ENCODE results near the gene NOC2L.

Gene NOC2L

DNA sequence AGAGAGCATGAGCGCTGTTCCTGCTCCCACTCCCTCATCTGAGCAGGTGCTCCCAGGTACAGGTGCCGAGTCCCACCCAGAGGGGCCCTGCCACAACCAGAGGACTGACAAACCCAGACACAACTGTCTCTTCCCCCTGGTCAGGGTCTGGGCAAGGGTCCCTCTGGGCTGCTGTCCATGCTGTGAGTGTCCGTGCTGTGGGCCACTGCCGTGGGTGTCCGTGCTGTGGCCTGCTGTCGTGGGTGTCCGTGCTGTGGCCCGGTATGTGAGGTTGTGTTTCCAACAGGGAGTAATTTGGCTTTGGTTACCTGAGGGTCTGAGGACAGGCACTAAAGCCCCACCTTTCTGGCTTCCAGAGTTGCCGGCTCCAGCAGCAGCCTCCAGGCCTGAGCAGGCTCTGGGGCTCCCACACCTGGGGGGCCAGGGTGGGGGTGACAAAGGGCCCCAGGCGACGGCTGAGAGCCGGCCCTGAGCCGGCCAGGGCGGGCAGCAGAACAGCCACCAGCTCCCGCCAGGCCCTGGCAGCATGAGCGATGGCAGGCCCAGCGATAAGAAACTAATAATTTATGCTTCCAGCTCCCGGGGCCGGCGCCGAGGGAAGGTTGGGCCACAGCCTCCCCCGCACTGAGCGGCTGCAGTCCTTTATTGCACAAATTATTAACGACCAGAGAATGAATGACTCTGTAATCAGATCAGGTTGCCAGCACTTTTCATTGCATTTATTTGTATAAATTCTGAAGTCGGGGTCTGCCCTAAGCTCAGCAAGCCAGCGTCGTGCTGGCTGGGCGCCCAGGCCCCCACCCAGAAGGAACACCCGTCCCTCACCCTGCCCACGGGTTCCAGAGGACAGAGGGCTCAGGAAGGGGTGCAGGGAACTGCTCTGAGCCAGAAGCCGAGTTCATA lies 42.6 kb downstream of the NOC2L start:
- Histone ChIP-seq H3K27ac (no peak overlapping the region), H3K36me3 (replicated peaks) (no peaks in the 10 kb centered on the region), H3K4me3 (ENCODE audit: low read depth, low read length) (no peak overlapping the region), H3K27me3 (replicated peaks) (peaks cover 42% of the 10 kb centered on the region)
- TF ChIP-seq, protein P1, sequence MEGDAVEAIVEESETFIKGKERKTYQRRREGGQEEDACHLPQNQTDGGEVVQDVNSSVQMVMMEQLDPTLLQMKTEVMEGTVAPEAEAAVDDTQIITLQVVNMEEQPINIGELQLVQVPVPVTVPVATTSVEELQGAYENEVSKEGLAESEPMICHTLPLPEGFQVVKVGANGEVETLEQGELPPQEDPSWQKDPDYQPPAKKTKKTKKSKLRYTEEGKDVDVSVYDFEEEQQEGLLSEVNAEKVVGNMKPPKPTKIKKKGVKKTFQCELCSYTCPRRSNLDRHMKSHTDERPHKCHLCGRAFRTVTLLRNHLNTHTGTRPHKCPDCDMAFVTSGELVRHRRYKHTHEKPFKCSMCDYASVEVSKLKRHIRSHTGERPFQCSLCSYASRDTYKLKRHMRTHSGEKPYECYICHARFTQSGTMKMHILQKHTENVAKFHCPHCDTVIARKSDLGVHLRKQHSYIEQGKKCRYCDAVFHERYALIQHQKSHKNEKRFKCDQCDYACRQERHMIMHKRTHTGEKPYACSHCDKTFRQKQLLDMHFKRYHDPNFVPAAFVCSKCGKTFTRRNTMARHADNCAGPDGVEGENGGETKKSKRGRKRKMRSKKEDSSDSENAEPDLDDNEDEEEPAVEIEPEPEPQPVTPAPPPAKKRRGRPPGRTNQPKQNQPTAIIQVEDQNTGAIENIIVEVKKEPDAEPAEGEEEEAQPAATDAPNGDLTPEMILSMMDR (IDR thresholded peaks at IDR 0.05; ENCODE audit: low read depth, low read length, missing control alignments) = no peak
- no peak for DNase-seq
- in situ Hi-C loops (cut with HindIII; ENCODE audit: low pct_ligation_motif_present, low sequenced_read_pairs) = no loop called here

DNA sequence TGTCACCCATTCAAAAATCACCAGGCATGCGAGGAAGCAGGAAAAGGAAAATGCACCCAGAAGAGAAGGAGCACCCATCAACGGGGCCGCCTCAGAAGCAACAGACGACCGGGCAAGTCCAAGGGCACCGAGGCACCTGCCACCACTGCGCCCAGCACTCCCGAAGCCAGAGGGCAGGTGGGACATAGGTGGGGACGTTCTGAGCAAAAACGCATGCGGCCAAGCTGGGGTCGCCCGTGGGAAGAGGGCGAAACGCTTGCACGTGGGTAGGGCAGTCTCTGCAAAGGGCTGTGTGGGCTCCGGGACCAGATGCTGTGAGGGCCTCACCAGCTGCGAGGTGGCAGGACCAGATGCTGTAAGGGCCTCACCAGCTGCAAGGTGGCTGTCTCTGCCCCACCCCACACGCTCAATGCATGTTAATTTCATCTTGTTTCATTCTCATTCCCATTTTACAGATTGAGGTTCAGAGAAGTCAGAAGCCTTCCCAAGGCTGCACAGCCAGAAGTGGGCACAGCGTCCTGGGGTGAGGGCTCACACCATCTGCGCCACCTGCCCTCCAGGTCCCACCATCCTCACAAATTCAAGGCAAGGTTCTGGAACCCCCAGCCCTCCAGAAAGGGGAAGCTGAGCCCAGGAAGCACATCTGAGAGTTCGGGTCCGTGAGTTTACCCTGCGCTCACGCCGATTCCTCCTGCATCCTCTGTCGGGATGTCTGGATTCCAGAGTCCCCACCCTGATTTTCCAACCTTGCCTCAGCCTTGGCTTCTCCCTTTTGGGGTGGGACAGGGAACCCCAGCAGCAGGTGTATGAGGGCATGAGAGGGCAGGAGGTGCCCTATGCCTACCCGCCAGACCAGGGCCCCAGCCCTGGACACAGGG lies 43.5 kb downstream of the NOC2L start:
- Histone ChIP-seq H3K27ac (no peak overlapping the region), H3K4me3 (ENCODE audit: low read depth, low read length) (no peak overlapping the region), H3K27me3 (replicated peaks) (peaks cover 42% of the 10 kb centered on the region), H3K36me3 (replicated peaks) (no peaks in the 10 kb centered on the region)
- in situ Hi-C loops (cut with HindIII; ENCODE audit: low pct_ligation_motif_present, low sequenced_read_pairs) = no loop called here
- no peak for DNase-seq
- TF ChIP-seq, protein P1 (IDR thresholded peaks at IDR 0.05; ENCODE audit: low read depth, low read length, missing control alignments) = no peak

DNA sequence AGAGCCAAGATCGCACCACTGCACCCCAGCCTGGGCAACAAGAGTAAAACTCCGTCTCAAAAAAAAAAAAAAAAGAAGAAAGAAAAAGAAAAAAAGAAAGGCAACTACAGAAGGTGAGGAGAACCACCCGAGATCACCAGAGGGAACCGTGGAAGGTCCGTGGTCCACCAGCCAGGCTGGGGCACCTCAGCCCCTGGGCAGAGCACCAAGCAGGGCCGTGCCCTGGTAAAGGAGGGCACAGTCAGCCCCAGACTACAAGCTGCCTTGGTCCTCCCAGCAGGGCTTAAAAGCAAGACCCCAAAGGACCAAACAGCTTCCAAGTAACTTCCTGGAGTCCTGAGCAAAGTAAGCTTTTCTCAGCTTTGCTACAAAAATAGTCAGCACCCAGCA lies 44.2 kb downstream of the NOC2L start:
- DNase-seq = no peak
- Histone ChIP-seq H3K4me3 (ENCODE audit: low read depth, low read length) (no peak overlapping the region), H3K27me3 (replicated peaks) (peaks cover 44% of the 10 kb centered on the region), H3K36me3 (replicated peaks) (no peaks in the 10 kb centered on the region), H3K27ac (no peak overlapping the region)
- TF ChIP-seq, protein P1 (IDR thresholded peaks at IDR 0.05; ENCODE audit: low read depth, low read length, missing control alignments) = no peak
- in situ Hi-C loops (cut with HindIII; ENCODE audit: low pct_ligation_motif_present, low sequenced_read_pairs) = no loop called here

DNA sequence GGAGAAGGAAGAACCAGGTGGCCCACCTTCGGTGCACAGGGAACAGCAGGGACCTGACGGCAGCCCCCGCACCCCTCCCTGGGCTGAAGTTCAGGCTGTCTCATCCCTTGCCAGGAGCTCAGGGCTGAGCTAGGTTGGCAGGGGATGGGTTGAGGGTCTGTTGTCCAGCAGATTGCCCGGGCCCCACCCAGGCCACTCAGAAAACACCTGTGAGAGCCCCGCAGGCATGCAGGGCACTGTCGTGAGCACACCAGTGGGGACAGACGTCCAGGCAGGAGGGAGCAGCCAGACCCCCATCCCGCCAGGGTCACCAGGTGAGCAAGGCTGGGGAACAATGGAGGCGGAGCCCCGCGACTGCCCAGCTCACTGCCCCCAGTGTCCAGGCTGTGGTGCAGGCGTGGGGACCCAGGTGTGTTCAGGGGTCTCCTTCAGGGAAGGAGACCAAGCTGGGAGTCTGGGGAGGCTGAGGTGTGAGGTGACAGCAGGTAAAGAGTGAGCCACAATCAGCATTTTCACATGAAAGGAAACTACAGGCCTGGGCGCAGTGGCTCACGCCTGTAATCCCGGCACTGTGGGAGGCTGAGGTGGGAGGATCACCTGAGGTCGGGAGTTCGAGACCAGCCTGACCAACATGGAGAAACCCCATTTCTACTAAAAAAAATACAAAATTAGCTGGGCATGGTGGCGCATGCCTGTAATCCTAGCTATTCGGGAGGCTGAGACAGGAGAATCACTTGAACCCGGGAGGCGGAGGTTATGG lies 44.7 kb downstream of the NOC2L start:
- no peak overlapping the region for H3K4me3 ChIP-seq (ENCODE audit: low read depth, low read length)
- no peak for DNase-seq
- no peaks in the 10 kb centered on the region for H3K36me3 ChIP-seq (replicated peaks)
- no peak overlapping the region for H3K27ac ChIP-seq
- TF ChIP-seq, protein P1 (IDR thresholded peaks at IDR 0.05; ENCODE audit: low read depth, low read length, missing control alignments) = no peak
- peaks cover 40% of the 10 kb centered on the region for H3K27me3 ChIP-seq (replicated peaks)
- in situ Hi-C loops (cut with HindIII; ENCODE audit: low pct_ligation_motif_present, low sequenced_read_pairs) = no loop called here

DNA sequence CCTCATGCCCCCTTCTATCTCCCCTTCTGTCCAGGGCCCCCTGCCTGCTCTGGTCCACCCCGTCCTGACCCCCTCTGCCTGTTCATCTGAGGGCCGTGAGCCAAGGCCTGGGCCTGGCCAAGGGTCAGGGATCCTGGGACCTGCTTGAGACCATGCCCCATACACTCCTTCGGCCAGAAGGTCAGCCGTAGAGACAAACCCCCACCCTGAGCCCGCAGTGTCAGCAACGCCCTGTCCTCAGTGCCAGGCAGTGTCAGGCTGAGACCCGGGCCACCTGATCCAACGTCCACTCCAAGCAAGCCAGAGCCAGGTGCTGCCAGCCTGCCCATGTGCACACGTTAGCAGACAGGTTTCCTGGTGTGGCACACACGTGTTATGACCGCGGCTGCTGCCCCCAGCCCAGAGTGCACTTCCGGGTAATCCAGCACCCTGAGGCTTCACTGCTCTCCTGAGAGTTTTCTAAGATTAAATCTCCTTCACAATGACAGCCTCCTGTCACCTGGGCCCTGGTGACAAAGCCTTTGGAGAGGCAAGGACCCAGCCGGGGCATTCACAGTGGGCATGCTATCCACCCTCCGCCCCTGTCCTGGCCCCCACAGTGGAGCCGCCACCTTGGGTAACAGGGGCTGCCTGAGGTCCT lies 45.4 kb downstream of the NOC2L start:
- Histone ChIP-seq H3K36me3 (replicated peaks) (no peaks in the 10 kb centered on the region), H3K27me3 (replicated peaks) (peaks cover 37% of the 10 kb centered on the region), H3K4me3 (ENCODE audit: low read depth, low read length) (no peak overlapping the region), H3K27ac (no peak overlapping the region)
- DNase-seq = no peak
- TF ChIP-seq, protein P1 (IDR thresholded peaks at IDR 0.05; ENCODE audit: low read depth, low read length, missing control alignments) = no peak
- in situ Hi-C loops (cut with HindIII; ENCODE audit: low pct_ligation_motif_present, low sequenced_read_pairs) = no loop called here

Measured in brain microvascular endothelial cell (primary cell).